MCF 10A (cell line): Measurements from ENCODE around the gene TOPAZ1. TPM values are rescaled to one million over a fixed set of nuclear protein-coding genes. Genes with fewer than 3 reads are reported as not detected.
"Not testable (repeated sequence)": the region's sequence is repeated elsewhere in the genome, so short reads cannot be mapped to it uniquely, and the experiment has no call there.

ENCODE experiments used
- BruUV-seq: library from RNA; stranded (reverse); fragments of 400-500 nt; replicated peaks from 2 replicates; lab custom pipeline; 2021; lab: Mats Ljungman, UMichigan
- CTCF ChIA-PET: fragments of 300-600 bp; sonication (Branson Sonifier 250); formaldehyde crosslinking; extraction: SDS; loops from one replicate; lab custom pipeline; 2021; ENCODE audit warnings: antibody characterized with exemption, inconsistent platforms; lab: Yijun Ruan, JAX
- POLR2A ChIA-PET: fragments of 300-600, 350-650 bp; sonication (Branson Sonifier 250); formaldehyde crosslinking; extraction: SDS; loops from one replicate; lab custom pipeline; 2020; ENCODE audit warnings: antibody characterized with exemption, inconsistent platforms; lab: Yijun Ruan, JAX
- DNase-seq: peaks from one replicate; pipeline ENCODE4 v3.0.0-alpha.2; 2018; ENCODE audit not compliant: unreplicated experiment
- H3K27ac Mint-ChIP-seq: one replicate; pipeline ENCODE4 v1.8.0; 2022; ENCODE audit warnings: mild to moderate bottlenecking, low read depth, mixed read lengths; ENCODE audit not compliant: unreplicated experiment
- H3K27me3 Mint-ChIP-seq: one replicate; pipeline ENCODE4 v1.8.0; 2022; ENCODE audit warnings: mixed read lengths; ENCODE audit not compliant: insufficient read depth, unreplicated experiment
- H3K36me3 Mint-ChIP-seq: one replicate; pipeline ENCODE4 v1.8.0; 2022; ENCODE audit warnings: mild to moderate bottlenecking, moderate library complexity, mixed read lengths; ENCODE audit not compliant: insufficient read depth, unreplicated experiment
- H3K4me1 Mint-ChIP-seq: one replicate; pipeline ENCODE4 v1.8.0; 2022; ENCODE audit warnings: mixed read lengths; ENCODE audit not compliant: insufficient read depth, unreplicated experiment
- H3K4me3 Mint-ChIP-seq: one replicate; pipeline ENCODE4 v1.8.0; 2022; ENCODE audit warnings: mild to moderate bottlenecking, moderate library complexity, mixed read lengths; ENCODE audit not compliant: unreplicated experiment
- H3K9me3 Mint-ChIP-seq: one replicate; pipeline ENCODE4 v1.8.0; 2022; ENCODE audit warnings: mixed read lengths; ENCODE audit not compliant: unreplicated experiment
- CTCF ChIP-seq: fragments of 200-600 bp; IDR thresholded peaks from one replicate; pipeline ENCODE4 v1.8.0; 2022; ENCODE audit warnings: antibody characterized with exemption, mild to moderate bottlenecking; ENCODE audit not compliant: unreplicated experiment
- intact Hi-C: fragments of 100-400 bp; cut with micrococcal nuclease; formaldehyde crosslinking; loops from 2 replicates; pipeline ENCODE4 v1.14.1; 2022
- total RNA-seq: library from RNA; stranded (reverse); gene quantifications from 2 replicates; pipeline ENCODE4 v1.2.3, GENCODE V29; 2022

The TOPAZ1 gene
- total RNA-seq, 1 experiment from 2014 or later, result not detected

GRCh38 chr3:44343421-44343820 lies 101.7 kb downstream of the TOPAZ1 start:
- intact Hi-C loops, result no loop called here
- ChIA-PET CTCF (interaction anchor here (0.6 kb wide), 1 partner anchor 571 kb away, joined by 3 read pairs; no protein-coding TSS in a partner anchor), POLR2A (interaction anchor here (1.7 kb wide), 1 partner anchor 13 kb away, joined by 4 read pairs; no protein-coding TSS in a partner anchor)
- H3K36me3 Mint-ChIP-seq, result peaks cover 8% of the 10 kb centered on the region
- no peak for TF ChIP-seq CTCF
- no peak overlapping the region for H3K4me3 Mint-ChIP-seq
- H3K27ac Mint-ChIP-seq, result no peak overlapping the region
- BruUV-seq, result no TSS peak
- H3K4me1 Mint-ChIP-seq, result peaks cover 22% of the 10 kb centered on the region
- no peaks in the 10 kb centered on the region for H3K27me3 Mint-ChIP-seq
- no peak for DNase-seq
- no peaks in the 10 kb centered on the region for H3K9me3 Mint-ChIP-seq

- intact Hi-C loops, H3K9me3 Mint-ChIP-seq, H3K27ac Mint-ChIP-seq, H3K27me3 Mint-ChIP-seq, POLR2A ChIA-PET, H3K36me3 Mint-ChIP-seq, BruUV-seq, H3K4me3 Mint-ChIP-seq, DNase-seq: not testable (repeated sequence)
- peaks cover 17% of the 10 kb centered on the region for H3K4me1 Mint-ChIP-seq
- CTCF ChIA-PET, result interaction anchor here (0.5 kb wide), 1 partner anchor 187 kb away, joined by 3 read pairs; no protein-coding TSS in a partner anchor
Measured at GRCh38 chr3:44346590-44346989, 104.9 kb downstream of the TOPAZ1 start.

GRCh38 chr3:44348993-44349392 lies 107.3 kb downstream of the TOPAZ1 start:
- Mint-ChIP-seq H3K27ac (peak overlapping the region; percentile 1), H3K4me3 (no peak overlapping the region), H3K36me3 (no peaks in the 10 kb centered on the region), H3K27me3 (no peaks in the 10 kb centered on the region), H3K9me3 (no peaks in the 10 kb centered on the region), H3K4me1 (peaks cover 9% of the 10 kb centered on the region)
- POLR2A ChIA-PET, result interaction anchor here (0.7 kb wide), 1 partner anchor 211 kb away, joined by 3 read pairs; no protein-coding TSS in a partner anchor
- no peak for DNase-seq
- TF ChIP-seq CTCF, result no peak
- BruUV-seq, result no TSS peak
- intact Hi-C loops, result no loop called here
- CTCF ChIA-PET, result interaction anchor here (0.7 kb wide), 1 partner anchor 595 kb away, joined by 3 read pairs; no protein-coding TSS in a partner anchor

GRCh38 chr3:44353355-44353924 lies 111.8 kb downstream of the TOPAZ1 start:
- intact Hi-C loops, result no loop called here
- Mint-ChIP-seq H3K36me3 (no peaks in the 10 kb centered on the region), H3K27ac (no peak overlapping the region), H3K4me3 (no peak overlapping the region), H3K4me1 (peaks cover 18% of the 10 kb centered on the region), H3K27me3 (no peaks in the 10 kb centered on the region), H3K9me3 (no peaks in the 10 kb centered on the region)
- TF ChIP-seq CTCF, result no peak
- ChIA-PET POLR2A (interaction anchor here (3.6 kb wide), 1 partner anchor 14 kb away, joined by 39 read pairs; the partner anchor contains the start of gene TCAIM), CTCF (no interaction called here)
- no TSS peak for BruUV-seq
- no peak for DNase-seq
